Measurements from ENCODE around the gene ZMYND11.

Gene ZMYND11

DNA sequence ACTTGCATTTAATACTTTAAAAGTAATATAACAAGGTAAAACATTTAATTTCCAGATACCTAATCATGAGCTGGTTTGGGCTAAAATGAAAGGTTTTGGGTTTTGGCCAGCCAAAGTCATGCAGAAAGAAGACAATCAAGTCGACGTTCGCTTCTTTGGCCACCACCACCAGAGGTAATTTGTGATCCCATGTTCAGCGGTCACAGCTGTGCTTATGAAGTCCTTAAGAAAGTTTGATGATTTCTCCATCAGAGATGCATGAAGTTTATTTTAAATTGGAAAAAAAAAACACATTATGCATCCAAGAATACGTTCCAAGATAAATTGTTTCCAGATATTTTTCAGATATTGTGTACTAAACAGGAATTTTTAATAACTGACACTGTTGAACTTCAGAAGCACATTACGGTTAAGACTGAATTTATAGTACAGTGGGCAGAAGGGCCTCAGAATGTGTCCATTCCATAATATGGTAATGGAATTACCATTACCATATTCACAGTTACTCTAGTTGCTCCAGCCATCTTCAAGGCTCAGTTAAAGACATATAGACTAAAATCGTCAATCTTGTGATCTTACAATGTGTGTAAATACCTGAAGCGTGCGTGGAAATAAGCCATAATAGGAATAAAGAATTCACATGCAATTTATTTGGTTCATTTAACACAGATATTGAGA is 106.8 kb downstream of the ZMYND11 start:
- no peak for DNase-seq (ENCODE audit: low read depth)
- H3K4me3 ChIP-seq (ENCODE audit: low read depth, low read length), result no peak overlapping the region
- TF ChIP-seq, protein P1, sequence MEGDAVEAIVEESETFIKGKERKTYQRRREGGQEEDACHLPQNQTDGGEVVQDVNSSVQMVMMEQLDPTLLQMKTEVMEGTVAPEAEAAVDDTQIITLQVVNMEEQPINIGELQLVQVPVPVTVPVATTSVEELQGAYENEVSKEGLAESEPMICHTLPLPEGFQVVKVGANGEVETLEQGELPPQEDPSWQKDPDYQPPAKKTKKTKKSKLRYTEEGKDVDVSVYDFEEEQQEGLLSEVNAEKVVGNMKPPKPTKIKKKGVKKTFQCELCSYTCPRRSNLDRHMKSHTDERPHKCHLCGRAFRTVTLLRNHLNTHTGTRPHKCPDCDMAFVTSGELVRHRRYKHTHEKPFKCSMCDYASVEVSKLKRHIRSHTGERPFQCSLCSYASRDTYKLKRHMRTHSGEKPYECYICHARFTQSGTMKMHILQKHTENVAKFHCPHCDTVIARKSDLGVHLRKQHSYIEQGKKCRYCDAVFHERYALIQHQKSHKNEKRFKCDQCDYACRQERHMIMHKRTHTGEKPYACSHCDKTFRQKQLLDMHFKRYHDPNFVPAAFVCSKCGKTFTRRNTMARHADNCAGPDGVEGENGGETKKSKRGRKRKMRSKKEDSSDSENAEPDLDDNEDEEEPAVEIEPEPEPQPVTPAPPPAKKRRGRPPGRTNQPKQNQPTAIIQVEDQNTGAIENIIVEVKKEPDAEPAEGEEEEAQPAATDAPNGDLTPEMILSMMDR (IDR thresholded peaks at IDR 0.05; ENCODE audit: low read depth, low read length, missing control alignments), result no peak
- in situ Hi-C loops (cut with HindIII; ENCODE audit: low sequenced_read_pairs), result no loop called here

DNA sequence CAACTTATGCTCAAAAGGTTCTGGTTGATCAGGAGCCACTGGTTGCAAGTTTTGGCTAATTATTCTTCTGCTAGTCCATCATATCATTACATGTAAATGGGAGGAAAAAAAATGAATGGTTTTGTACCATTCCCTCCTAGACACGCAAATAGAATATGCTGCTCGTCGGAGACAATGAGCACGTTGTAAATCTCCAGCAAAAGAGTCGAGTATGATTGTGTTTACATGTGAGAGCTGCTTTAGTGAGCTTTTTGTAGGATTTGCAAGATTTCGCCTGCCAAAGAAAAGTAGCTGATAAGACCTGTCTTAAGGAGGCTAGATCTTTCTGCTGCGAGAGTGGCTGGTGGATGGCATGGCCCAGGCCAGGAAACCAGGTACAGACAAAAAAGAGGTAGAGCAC is 109.0 kb downstream of the ZMYND11 start:
- in situ Hi-C loops (cut with HindIII; ENCODE audit: low sequenced_read_pairs), result no loop called here
- TF ChIP-seq, protein P1 (IDR thresholded peaks at IDR 0.05; ENCODE audit: low read depth, low read length, missing control alignments), result no peak
- DNase-seq (ENCODE audit: low read depth), result no peak
- H3K4me3 ChIP-seq (ENCODE audit: low read depth, low read length), result no peak overlapping the region

DNA sequence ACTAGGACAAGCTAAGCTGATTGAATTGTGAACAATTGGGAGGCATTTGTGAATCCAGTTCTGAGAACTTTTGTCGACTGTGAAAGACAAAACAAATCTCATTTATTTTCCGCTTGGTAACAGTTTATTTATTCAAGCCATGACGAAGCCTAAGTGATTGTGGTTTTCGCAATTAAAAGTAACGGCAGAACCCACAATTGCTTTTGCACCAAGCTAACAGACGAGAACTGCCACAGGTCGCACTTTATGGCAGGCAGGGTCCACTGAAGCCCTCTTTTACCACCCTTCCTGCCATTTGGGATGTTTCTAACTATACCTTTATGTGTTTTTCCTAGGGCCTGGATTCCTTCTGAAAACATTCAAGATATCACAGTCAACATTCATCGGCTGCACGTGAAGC is 111.2 kb downstream of the ZMYND11 start:
- TF ChIP-seq, protein P1 (IDR thresholded peaks at IDR 0.05; ENCODE audit: low read depth, low read length, missing control alignments), result no peak
- in situ Hi-C loops (cut with HindIII; ENCODE audit: low sequenced_read_pairs), result no loop called here

DNA sequence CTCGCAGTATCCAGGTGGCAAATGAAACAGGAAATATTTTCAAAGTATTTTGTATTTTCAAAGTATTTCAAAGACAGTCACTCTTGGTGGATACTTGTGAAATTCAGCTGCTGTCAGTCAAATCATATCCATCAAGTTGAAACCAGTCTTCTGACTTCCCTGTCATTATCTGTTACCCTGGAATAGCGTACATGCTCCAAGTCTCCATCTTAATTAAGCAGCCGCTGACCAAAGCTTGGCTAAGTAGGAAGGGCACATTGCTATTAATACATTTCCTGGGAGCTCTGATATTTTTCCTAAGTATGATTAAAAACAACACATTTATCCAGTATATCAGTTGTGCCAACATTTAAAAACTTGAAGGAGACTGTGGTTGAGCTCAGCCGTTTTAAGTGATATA is 112.2 kb downstream of the ZMYND11 start:
- DNase-seq (ENCODE audit: low read depth), result no peak
- in situ Hi-C loops (cut with HindIII; ENCODE audit: low sequenced_read_pairs), result no loop called here
- H3K4me3 ChIP-seq (ENCODE audit: low read depth, low read length), result no peak overlapping the region
- TF ChIP-seq, protein P1 (IDR thresholded peaks at IDR 0.05; ENCODE audit: low read depth, low read length, missing control alignments), result no peak

More for the DNA sequence above, 111.2 kb downstream of the ZMYND11 start:
- H3K4me3 ChIP-seq (ENCODE audit: low read depth, low read length), result no peak overlapping the region
- DNase-seq (ENCODE audit: low read depth), result no peak

DNA sequence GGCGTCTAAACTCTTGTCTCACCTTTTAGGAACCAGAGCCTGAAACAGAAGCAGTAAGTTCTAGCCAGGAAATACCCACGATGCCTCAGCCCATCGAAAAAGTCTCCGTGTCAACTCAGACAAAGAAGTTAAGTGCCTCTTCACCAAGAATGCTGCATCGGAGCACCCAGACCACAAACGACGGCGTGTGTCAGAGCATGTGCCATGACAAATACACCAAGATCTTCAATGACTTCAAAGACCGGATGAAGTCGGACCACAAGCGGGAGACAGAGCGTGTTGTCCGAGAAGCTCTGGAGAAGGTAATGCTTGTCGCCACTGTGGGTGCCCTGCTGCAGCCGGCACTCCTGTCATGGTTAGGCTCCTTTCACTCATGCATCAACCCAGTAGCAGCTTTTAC is 113.1 kb downstream of the ZMYND11 start:
- H3K4me3 ChIP-seq (ENCODE audit: low read depth, low read length), result no peak overlapping the region
- DNase-seq (ENCODE audit: low read depth), result no peak
- in situ Hi-C loops (cut with HindIII; ENCODE audit: low sequenced_read_pairs), result no loop called here
- TF ChIP-seq, protein P1 (IDR thresholded peaks at IDR 0.05; ENCODE audit: low read depth, low read length, missing control alignments), result no peak

DNA sequence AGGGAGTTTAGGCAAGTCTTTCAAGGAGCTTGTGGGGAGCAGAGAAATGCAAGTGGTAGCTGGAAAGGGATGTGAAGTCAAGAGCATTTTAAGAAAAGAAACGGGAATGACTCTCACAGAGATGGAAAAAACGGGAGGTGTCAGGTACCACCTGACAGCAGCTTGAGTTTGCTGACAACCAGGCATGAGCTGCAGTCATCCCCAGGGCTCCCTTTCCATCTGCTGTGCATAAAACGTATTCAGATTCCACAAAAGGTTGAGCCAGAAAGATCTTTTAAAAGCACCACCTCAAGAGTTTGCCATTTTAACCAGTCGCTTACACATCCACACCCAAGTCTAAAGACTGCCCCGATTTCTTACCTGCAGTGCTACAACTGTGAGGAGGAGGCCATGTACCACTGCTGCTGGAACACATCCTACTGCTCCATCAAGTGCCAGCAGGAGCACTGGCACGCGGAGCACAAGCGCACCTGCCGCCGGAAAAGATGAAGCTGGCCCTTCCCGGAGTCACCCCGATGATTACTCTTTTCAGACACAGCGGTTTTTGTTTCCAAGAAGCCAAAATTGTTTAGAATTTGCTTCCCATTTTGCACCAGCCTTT is 116.8 kb downstream of the ZMYND11 start:
- in situ Hi-C loops (cut with HindIII; ENCODE audit: low sequenced_read_pairs), result no loop called here
- no peak overlapping the region for H3K4me3 ChIP-seq (ENCODE audit: low read depth, low read length)
- TF ChIP-seq, protein P1 (IDR thresholded peaks at IDR 0.05; ENCODE audit: low read depth, low read length, missing control alignments), result no peak
- DNase-seq (ENCODE audit: low read depth), result no peak

Data from astrocyte of the cerebellum (primary cell).